SK-N-SH (cell line): ENCODE results near the gene TP53I3. TPM values are rescaled to one million over a fixed set of nuclear protein-coding genes. Genes with fewer than 3 reads are reported as not detected.

Experiments
- CTCF ChIA-PET: fragments of 300-600, 350-600 bp; formaldehyde crosslinking; extraction: SDS; loops from one replicate; lab custom pipeline; 2021; lab: Yijun Ruan, JAX
- POLR2A ChIA-PET: fragments of 350-600 bp; sonication (Branson Sonifier 250); formaldehyde crosslinking; extraction: SDS; loops from one replicate; lab custom pipeline; 2020; ENCODE audit warnings: antibody characterized with exemption, inconsistent platforms; lab: Yijun Ruan, JAX
- DNase-seq: peaks from one replicate; pipeline ENCODE4 v3.0.0; 2012
- H2AFZ ChIP-seq: fragments of 200-600 bp; sonication (generic); 2 replicates; pipeline ENCODE4 v1.8.1; 2016; ENCODE audit warnings: antibody characterized with exemption, mild to moderate bottlenecking, low read depth
- H3F3A ChIP-seq: fragments of 200-600 bp; sonication (generic); replicated peaks from 2 replicates; pipeline ENCODE3; 2016; ENCODE audit warnings: antibody characterized with exemption, mild to moderate bottlenecking; ENCODE audit not compliant: insufficient read depth
- H3K27ac ChIP-seq, 2 experiments: fragments of 200-500 bp in 1 of 2; fragments of 200-600 bp in 1 of 2; sonication (Bioruptor generic) in 1 of 2; sonication (generic), shearing (Covaris generic) in 1 of 2; 2 replicates each; pipeline versions ENCODE4 v1.5.1 to v1.6.1; 2014 to 2016; ENCODE audit warnings: low read depth in 2 of 2, inconsistent platforms in 1 of 2, low read length in 1 of 2, mild to moderate bottlenecking in 1 of 2, mixed read lengths in 1 of 2
- H3K27me3 ChIP-seq: fragments of 200-600 bp; sonication (generic), shearing (Covaris generic); 2 replicates; pipeline ENCODE4 v1.6.1; 2016; ENCODE audit warnings: mixed run types; ENCODE audit not compliant: insufficient read depth
- H3K36me3 ChIP-seq, 2 experiments: fragments of 200-500 bp in 1 of 2; fragments of 200-600 bp in 1 of 2; sonication (Bioruptor generic) in 1 of 2; sonication (generic) in 1 of 2; replicated peaks in 1 of 2; 2 replicates each; pipeline versions ENCODE3 to v1.5.1; 2014 to 2016; ENCODE audit warnings: low read length in 1 of 2, mild to moderate bottlenecking in 1 of 2; ENCODE audit not compliant: insufficient read depth in 2 of 2, control insufficient read depth in 1 of 2
- H3K4me1 ChIP-seq, 2 experiments: fragments of 200-500 bp in 1 of 2; fragments of 200-600 bp in 1 of 2; sonication (Bioruptor generic) in 1 of 2; sonication (generic), shearing (Covaris generic) in 1 of 2; 2 replicates each; pipeline versions ENCODE4 v1.5.1 to v1.6.1; 2014 to 2016; ENCODE audit warnings: low read depth in 1 of 2, low read length in 1 of 2, mixed run types in 1 of 2; ENCODE audit not compliant: insufficient read depth in 2 of 2, control insufficient read depth in 1 of 2
- H3K4me2 ChIP-seq: fragments of 200-600 bp; sonication (generic), shearing (Covaris generic); 2 replicates; pipeline ENCODE4 v1.6.1; 2017; ENCODE audit warnings: mixed run types
- H3K4me3 ChIP-seq, 2 experiments: fragments of 200-500 bp in 1 of 2; fragments of 200-600 bp in 1 of 2; sonication (Bioruptor generic) in 1 of 2; sonication (generic), shearing (Covaris generic) in 1 of 2; 2 replicates each; pipeline versions ENCODE4 v1.5.1 to v1.8.1; 2014 to 2016; ENCODE audit warnings: low read depth in 2 of 2, inconsistent platforms in 1 of 2, low read length in 1 of 2, mild to moderate bottlenecking in 1 of 2, mixed read lengths in 1 of 2, moderate library complexity in 1 of 2
- H3K79me2 ChIP-seq: fragments of 200-600 bp; sonication (generic); 2 replicates; pipeline ENCODE4 v1.8.1; 2017; ENCODE audit warnings: mild to moderate bottlenecking; ENCODE audit not compliant: insufficient read depth
- H3K9ac ChIP-seq: fragments of 200-600 bp; sonication (generic); 2 replicates; pipeline ENCODE4 v1.6.1; 2017; ENCODE audit warnings: mixed run types
- H3K9me2 ChIP-seq: fragments of 200-600 bp; sonication (generic); 2 replicates; pipeline ENCODE4 v1.6.1; 2017; ENCODE audit warnings: mixed run types
- H3K9me3 ChIP-seq: fragments of 200-600 bp; sonication (generic); 2 replicates; pipeline ENCODE4 v1.6.1; 2017; ENCODE audit warnings: mixed run types, mild to moderate bottlenecking, moderate library complexity
- H4K20me1 ChIP-seq: fragments of 200-600 bp; sonication (generic); 2 replicates; pipeline ENCODE4 v1.6.1; 2017; ENCODE audit warnings: mild to moderate bottlenecking, mixed run types; ENCODE audit not compliant: insufficient read depth
- ELF1 ChIP-seq: IDR thresholded peaks from 2 replicates; pipeline ENCODE4 v1.4.0; 2012
- EZH2phosphoT487 ChIP-seq: fragments of 200-600 bp; sonication (generic); IDR thresholded peaks from 2 replicates; pipeline ENCODE4 v1.6.1; 2017; ENCODE audit warnings: low read depth, mixed run types, mild to moderate bottlenecking, antibody characterized with exemption, moderate library complexity, borderline replicate concordance
- FOXM1 ChIP-seq: IDR thresholded peaks from 2 replicates; pipeline ENCODE4 v1.4.0; 2012; ENCODE audit warnings: low read depth, mild to moderate bottlenecking
- GABPA ChIP-seq: IDR thresholded peaks from 2 replicates; pipeline ENCODE4 v1.4.0; 2012; ENCODE audit warnings: low read depth, mild to moderate bottlenecking
- GATA2 ChIP-seq: sonication (generic); formaldehyde crosslinking; IDR thresholded peaks from 2 replicates; pipeline ENCODE4 v1.5.0; 2020; ENCODE audit warnings: mild to moderate bottlenecking, missing genetic modification reagents
- IRF3 ChIP-seq: fragments of 150-350 bp; IDR thresholded peaks from 2 replicates; pipeline ENCODE4 v1.6.1; 2016; ENCODE audit warnings: mild to moderate bottlenecking, low read depth, low read length
- MEF2A ChIP-seq: IDR thresholded peaks from 2 replicates; pipeline ENCODE4 v1.4.0; 2012; ENCODE audit warnings: low read depth, borderline replicate concordance
- MXI1 ChIP-seq: IDR thresholded peaks from 2 replicates; pipeline ENCODE4 v1.6.1; 2012; ENCODE audit warnings: mild to moderate bottlenecking, low read depth, low read length, improper control_type of control experiment
- NFIC ChIP-seq: IDR thresholded peaks from 2 replicates; pipeline ENCODE4 v1.4.0; 2012; ENCODE audit warnings: borderline replicate concordance
- NRF1 ChIP-seq: IDR thresholded peaks from 2 replicates; pipeline ENCODE4 v1.6.1; 2012; ENCODE audit warnings: low read depth, mild to moderate bottlenecking, low read length
- PBX3 ChIP-seq: IDR thresholded peaks from 2 replicates; pipeline ENCODE4; 2012
- REST ChIP-seq: IDR thresholded peaks from 2 replicates; pipeline ENCODE4 v1.6.1; 2012; ENCODE audit warnings: mild to moderate bottlenecking, low read depth, low read length, moderate library complexity
- RFX5 ChIP-seq: IDR thresholded peaks from 2 replicates; pipeline ENCODE4 v1.6.1; 2012; ENCODE audit warnings: mild to moderate bottlenecking, improper control_type of control experiment, low read length
- SMC3 ChIP-seq: IDR thresholded peaks from 2 replicates; pipeline ENCODE4 v1.6.1; 2012; ENCODE audit warnings: low read depth, low read length, improper control_type of control experiment
- TCF12 ChIP-seq: IDR thresholded peaks from 2 replicates; pipeline ENCODE4 v1.4.0; 2012
- USF1 ChIP-seq: IDR thresholded peaks from 2 replicates; pipeline ENCODE4 v1.4.0; 2012; ENCODE audit warnings: low read depth, borderline replicate concordance
- ZBTB33 ChIP-seq: IDR thresholded peaks from 2 replicates; pipeline ENCODE4 v1.4.0; 2012; ENCODE audit warnings: low read depth, borderline replicate concordance
- WGBS: methylation state at CpG from one replicate; pipeline ENCODE4 v1.1.6; 2017; ENCODE audit warnings: low lambda C conversion rate; 5-methylcytosine and 5-hydroxymethylcytosine counted together
- polyA plus RNA-seq, 3 experiments: library from polyadenylated mRNA; depleted of rRNA; stranded (reverse); fragments of >200 nt; gene quantifications; 2 replicates each; pipeline ENCODE4 v1.2.3, GENCODE V29; 2012

TP53I3 gene
- polyA plus RNA-seq, 1 of the 3 experiments (the other 2 are of a cell fraction): 110 TPM

- Histone ChIP-seq H3K4me1 (peaks cover 0 to 11% of the 10 kb centered on the region in 2 experiments; a peak in 2 of 4 replicates), H3K4me2 (no peak overlapping the region), H3K79me2 (no peaks in the 10 kb centered on the region), H4K20me1 (no peaks in the 10 kb centered on the region), H3K9me2 (no peaks in the 10 kb centered on the region), H3K27ac (no peak overlapping the region), H2AFZ (no peak overlapping the region), H3K9ac (no peak overlapping the region), H3K27me3 (no peaks in the 10 kb centered on the region), H3K9me3 (peaks cover 14% of the 10 kb centered on the region; the same call in 1 of the 2 replicates), H3K4me3 (no peak overlapping the region), H3K36me3 (no peaks in the 10 kb centered on the region), H3F3A (peaks cover 6% of the 10 kb centered on the region)
- 41% methylated on average over 2 of the region's 2 CpGs for WGBS
- CTCF ChIA-PET: interaction anchor here (1.8 to 5.5 kb wide), 2 partner anchors 17 to 22 kb away, joined by 4 to 38 read pairs; partner anchors contain the start of gene TP53I3
- no peak for DNase-seq
- POLR2A ChIA-PET: no interaction called here
- TF ChIP-seq TCF12 (no peak), MEF2A (no peak), SMC3 (no peak), ZBTB33 (no peak), IRF3 (no peak), USF1 (no peak), MXI1 (no peak), GATA2 (CRISPR knock-in tag) (no peak), PBX3 (no peak), EZH2phosphoT487 (no peak), REST (no peak), NRF1 (no peak), GABPA (no peak), ELF1 (no peak), FOXM1 (no peak), NFIC (no peak), RFX5 (no peak)
These were observed 21.2 kb upstream of the TP53I3 start for GRCh38 chr2:24105816-24106215.
